GM20431 (cell line): ENCODE data around the gene MTRF1.

ENCODE experiments used
- in situ Hi-C: fragments of 300-500 bp; cut with MseI, MboI; formaldehyde crosslinking; loops from one replicate; pipeline ENCODE4 v1.15.0; 2020; ENCODE audit warnings: low sequenced_read_pairs; ENCODE audit not compliant: unreplicated experiment

Gene MTRF1

GRCh38 chr13:41229356-41229755 is 34.0 kb downstream of the MTRF1 start:
- in situ Hi-C loops, result no loop called here

DNA sequence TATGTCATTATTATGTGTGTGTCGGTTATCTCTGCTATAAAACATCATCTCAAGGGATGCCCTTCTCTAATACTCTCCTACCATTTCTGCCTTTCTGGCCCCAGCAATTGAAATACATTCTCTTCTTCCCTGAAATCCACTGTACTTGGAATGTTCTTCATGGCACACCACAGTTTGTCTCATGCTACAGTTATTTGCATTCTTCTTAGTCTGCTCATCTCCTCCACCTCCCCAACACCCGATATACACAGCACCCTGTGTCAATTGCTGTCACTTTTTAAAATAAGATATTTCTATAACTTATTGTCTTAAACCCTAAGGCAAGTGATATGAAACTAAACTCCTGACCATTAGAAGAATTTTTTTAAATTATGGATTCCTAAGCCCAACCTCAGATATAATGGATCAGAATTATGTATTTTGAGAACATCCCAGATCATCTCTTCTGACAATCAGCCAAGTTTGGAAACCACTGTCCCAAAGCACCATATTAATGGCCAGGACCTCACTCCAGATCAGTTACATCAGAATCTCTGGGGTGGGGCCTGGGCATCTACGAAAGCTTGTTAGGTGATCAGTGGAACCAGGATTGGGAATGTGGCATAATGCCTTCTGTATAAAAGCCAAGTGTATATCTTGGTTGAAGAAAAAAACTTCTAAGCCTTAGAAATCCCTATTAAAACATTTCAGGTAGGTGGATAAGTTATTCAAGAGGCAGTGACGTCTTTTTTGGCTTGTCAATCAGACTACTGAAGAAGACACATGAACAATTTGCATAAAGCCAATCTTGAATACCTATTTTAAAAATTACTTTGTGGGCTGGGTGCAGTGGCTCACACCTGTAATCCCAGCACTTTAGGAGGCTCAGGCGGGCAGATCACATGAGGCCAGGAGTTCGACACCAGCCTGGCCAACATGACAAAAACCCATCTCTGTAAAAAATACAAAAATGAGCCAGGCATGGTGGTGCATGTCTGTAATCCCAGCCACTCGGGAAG is 39.0 kb downstream of the MTRF1 start:
- in situ Hi-C loops, result no loop called here

GRCh38 chr13:41222259-41222852 is 41.0 kb downstream of the MTRF1 start:
- in situ Hi-C loops, result no loop called here

GRCh38 chr13:41220401-41220800 is 43.0 kb downstream of the MTRF1 start:
- in situ Hi-C loops, result no loop called here

DNA sequence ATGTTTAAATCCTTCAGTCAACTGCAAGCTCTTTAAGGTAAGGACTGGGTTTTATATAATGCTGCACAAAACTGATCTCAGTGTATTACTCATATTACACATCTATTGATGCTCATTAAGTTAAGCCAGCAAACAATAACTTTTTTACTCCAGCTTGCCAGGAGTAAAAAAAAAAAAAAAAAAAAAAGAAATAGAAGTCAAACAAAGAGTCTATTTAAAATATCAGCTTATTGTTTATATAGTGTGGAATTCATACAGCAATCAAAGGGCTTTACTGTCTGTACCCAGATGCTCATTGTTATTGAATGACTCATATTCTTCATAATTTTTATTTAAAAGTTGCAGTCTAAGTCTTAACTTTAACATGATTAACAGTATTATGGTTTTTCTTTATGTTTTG is 47.2 kb downstream of the MTRF1 start:
- in situ Hi-C loops, result no loop called here

DNA sequence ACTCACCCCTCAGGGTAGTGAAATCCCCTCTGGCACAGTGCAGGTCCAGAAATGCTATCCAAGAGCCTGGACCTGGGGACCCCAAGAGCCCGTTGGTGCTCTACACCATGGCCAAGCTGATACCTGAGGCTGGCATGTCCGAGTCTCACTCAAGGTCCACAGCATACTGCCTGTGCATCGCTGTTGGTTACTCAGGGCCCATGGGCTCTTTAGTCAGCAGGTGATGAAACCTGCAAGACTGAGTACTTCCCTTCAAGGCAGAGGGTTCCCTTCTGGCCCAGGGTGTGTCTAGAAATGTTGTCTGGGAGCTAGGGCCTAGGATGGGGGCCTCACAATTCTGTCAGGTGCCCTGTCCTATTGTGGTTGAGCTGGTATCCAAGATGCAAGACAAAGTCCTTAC is 49.5 kb downstream of the MTRF1 start:
- in situ Hi-C loops, result no loop called here

DNA sequence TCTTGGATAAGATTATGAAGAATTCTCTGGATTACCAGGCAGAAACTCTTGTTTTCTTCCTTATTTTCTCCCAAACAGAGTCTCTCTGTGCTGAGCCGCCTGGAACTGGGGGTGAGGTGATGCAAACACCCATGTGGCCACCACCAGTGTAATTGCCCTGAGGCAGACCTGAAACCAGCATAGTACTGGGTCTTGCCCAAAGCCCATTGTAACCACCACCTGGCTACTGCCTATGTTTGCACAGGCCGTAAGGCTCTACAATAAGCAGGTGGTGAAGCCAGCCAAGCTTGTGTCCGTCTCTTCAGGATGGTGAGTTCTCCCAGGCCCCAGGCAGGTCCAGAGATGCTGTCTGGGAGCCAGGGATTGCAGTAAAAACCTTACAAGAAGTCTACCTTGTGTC is 50.1 kb downstream of the MTRF1 start:
- in situ Hi-C loops, result no loop called here

DNA sequence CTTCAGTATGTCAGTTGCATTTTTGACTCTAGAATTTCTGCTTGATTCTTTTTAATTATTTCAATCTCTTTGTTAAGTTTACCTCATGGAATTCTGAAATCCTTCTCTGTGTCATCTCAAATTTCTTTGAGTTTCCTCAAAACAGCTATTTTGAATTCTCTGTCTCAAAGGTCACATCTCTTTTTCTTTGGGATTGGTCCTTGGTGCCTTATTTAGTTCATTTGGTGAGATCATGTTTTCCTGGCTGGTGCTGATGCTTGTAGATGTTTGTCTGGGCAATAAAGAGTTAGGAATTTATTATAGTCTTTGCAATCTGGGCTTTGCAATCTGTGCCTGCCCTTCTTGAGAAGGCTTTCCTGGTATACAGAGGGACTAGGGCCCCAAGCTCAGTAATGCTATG is 50.5 kb downstream of the MTRF1 start:
- in situ Hi-C loops, result no loop called here

GRCh38 chr13:41211062-41211461 is 52.3 kb downstream of the MTRF1 start:
- in situ Hi-C loops, result no loop called here

- in situ Hi-C loops, result no loop called here
Observed at GRCh38 chr13:41206467-41206866, 56.9 kb downstream of the MTRF1 start.

- in situ Hi-C loops, result no loop called here
Observed at GRCh38 chr13:41203810-41204209, 59.6 kb downstream of the MTRF1 start.

GRCh38 chr13:41200126-41200525 is 63.2 kb downstream of the MTRF1 start:
- in situ Hi-C loops, result no loop called here

DNA sequence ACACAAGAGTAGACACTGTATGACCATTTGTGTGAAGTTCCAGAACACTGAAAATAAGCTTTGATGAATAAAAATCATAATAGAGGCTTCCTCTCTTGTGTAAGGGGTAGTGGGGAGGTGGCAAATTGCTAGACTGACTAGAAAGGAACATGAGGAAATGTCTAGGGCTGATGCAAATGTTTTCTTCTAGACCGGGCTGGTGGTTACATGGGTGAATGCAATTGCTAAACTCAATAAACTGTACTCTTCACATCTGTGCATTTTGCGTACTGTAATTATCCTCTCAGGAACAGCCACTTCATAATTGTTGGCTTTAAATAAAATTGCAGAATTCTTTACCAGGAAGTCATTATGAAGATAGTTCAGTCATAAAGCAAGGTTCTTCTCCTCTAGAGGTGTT is 63.9 kb downstream of the MTRF1 start:
- in situ Hi-C loops, result no loop called here

GRCh38 chr13:41199079-41199478 is 64.3 kb downstream of the MTRF1 start:
- in situ Hi-C loops, result no loop called here

GRCh38 chr13:41196620-41197019 is 66.8 kb downstream of the MTRF1 start:
- in situ Hi-C loops, result no loop called here

- in situ Hi-C loops, result no loop called here
Observed at GRCh38 chr13:41196011-41196410, 67.4 kb downstream of the MTRF1 start.

DNA sequence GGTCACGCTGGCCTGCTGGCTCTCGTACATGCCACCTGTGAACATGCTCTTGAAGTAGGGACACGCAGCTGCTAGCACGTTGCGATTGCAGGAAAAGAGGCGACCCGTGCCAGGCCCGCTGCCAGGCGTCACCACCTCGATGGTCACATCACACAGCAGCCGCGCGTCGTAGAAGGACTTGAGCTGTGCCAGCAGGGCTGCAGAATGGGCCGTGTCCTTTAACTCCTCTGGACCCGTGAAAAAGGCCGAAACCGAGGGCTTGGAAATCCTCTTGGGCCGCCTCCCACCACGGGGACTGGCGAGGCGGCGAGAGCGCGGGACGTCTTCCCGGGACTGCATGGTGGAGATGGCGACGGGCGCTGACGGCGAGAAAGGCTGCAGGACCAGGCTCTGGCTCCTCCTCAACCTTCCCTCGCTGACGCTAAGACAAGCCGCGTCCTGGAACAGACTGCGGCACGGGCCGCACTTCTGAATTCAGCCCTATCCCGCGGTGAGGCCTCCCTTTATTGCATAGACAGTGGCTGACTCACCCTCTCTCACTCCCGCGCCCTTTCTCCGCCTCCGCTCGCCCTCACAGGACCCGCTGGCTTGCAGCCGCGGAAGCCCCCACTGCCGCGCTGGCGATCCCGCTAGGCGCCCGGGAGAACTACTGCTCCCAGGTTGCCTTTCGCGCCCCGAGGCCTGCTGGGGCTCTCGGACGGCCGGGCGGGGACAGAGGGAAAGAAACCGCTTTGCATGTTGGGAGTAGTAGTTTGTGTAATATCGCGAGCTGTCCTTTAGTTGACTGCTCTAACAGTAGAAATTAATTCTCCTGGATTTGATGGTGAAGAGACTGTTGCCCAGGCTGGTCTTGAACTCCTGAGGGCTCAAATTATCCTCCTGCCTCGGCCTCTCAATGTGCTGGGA is 69.2 kb downstream of the MTRF1 start, which contains the start of gene KBTBD7:
Gene KBTBD7 (minus strand): TSS at position 651 of the 906 bp plus-strand sequence. CDS start 312 bp downstream, at position 339.
- in situ Hi-C loops, result no loop called here

DNA sequence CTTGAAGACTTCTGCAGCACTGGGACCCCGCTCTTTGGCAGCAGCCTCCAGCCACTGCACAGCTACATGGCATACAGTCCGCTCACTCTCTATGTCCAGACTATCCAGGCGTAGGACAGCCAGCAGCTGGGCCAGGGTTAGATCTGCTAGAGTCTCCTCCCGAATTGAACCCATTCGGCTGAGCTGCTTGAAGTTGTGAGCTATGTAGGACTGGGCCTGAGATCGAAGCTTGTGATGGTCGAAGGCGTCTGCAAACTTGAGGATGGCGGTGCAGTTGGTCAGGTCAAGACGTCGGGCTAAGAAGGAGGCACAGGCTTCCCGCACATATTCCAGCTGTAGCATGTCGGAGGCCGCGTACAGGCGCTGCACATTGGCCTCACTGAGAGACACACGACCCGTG is 69.9 kb downstream of the MTRF1 start:
- in situ Hi-C loops, result no loop called here

DNA sequence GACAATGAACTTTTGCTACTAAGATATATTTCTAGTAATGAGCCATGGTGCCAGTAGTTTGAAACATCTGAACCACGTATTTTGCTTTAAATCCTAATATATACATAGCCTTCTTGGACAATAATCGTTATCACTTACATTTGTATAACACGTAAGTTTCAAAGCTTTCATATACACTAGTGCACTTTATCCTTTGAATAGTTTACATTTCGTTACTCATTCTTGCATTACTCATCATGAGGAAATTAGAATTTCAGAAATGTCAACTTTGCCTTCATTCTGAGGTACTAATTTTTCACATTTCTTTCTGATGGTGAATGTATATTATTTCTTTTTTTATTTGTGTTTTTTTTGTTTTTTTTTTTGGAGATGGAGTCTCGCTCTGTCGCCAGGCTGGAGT is 74.8 kb downstream of the MTRF1 start:
- in situ Hi-C loops, result no loop called here

GRCh38 chr13:41186481-41186880 is 76.9 kb downstream of the MTRF1 start:
- in situ Hi-C loops, result no loop called here
